K562 (cell line): ENCODE results near the gene CSMD2. TPM values are rescaled to one million over a fixed set of nuclear protein-coding genes. Genes with fewer than 3 reads are reported as not detected.

Experiments used
- ATAC-seq: fragments of 200-7000 bp; cut with Tn5 transposase; 3 replicates; pipeline ENCODE4 v1.9.1; 2020; ENCODE audit warnings: moderate library complexity
- BruUV-seq: library from RNA; stranded (reverse); fragments of 400-500 nt; replicated peaks from 2 replicates; lab custom pipeline; 2021; lab: Mats Ljungman, UMichigan
- CTCF ChIA-PET: fragments of 300-600 bp; formaldehyde crosslinking; extraction: SDS; loops from one replicate; lab custom pipeline; 2021; ENCODE audit warnings: low intra/inter-chr PET ratio; lab: Yijun Ruan, JAX
- POLR2A ChIA-PET: fragments of 300-600, 350-650 bp; sonication (Branson Sonifier 250); formaldehyde crosslinking; extraction: SDS; loops from one replicate; lab custom pipeline; 2021; ENCODE audit warnings: antibody characterized with exemption, inconsistent platforms; lab: Yijun Ruan, JAX
- DNase-seq, 4 experiments: peaks; one replicate each; pipeline versions ENCODE4 v3.0.0 to v3.0.0-alpha.2; 2011 to 2018; ENCODE audit warnings: low spot score in 3 of 4, mixed read lengths in 3 of 4; ENCODE audit errors: extremely low read depth in 1 of 4
- FAIRE-seq: peaks from 2 replicates; lab custom pipeline; 2011; peaks lifted over from hg19 to GRCh38; lab: Jason Lieb, UNC
- H2AFZ ChIP-seq: 2 replicates; pipeline ENCODE4 v1.6.0; 2011; ENCODE audit warnings: low read depth, low read length, control low read depth, inconsistent platforms
- H3K27ac ChIP-seq: fragments of 200-600 bp; 3 replicates; pipeline ENCODE4 v1.8.0; 2011; ENCODE audit warnings: low read depth, mild to moderate bottlenecking, control low read depth, inconsistent platforms, low read length, moderate library complexity, mixed read lengths; ENCODE audit errors: extremely low read depth
- H3K27me3 ChIP-seq, 2 experiments: fragments of 300-600 bp in 1 of 2; 2 replicates in 1 of 2; 3 replicates in 1 of 2; pipeline versions ENCODE4 v1.6.0 to v1.8.0; 2011; ENCODE audit warnings: inconsistent platforms in 2 of 2, low read length in 2 of 2, mild to moderate bottlenecking in 1 of 2, mixed read lengths in 1 of 2, moderate library complexity in 1 of 2; ENCODE audit not compliant: control insufficient read depth in 2 of 2, insufficient read depth in 2 of 2
- H3K36me3 ChIP-seq: fragments of 300-600 bp; 3 replicates; pipeline ENCODE4 v1.8.0; 2011; ENCODE audit warnings: mild to moderate bottlenecking, low read length, inconsistent platforms; ENCODE audit not compliant: control insufficient read depth, insufficient read depth
- H3K4me1 ChIP-seq, 2 experiments: fragments of 200-600 bp in 1 of 2; replicated peaks in 1 of 2; 2 replicates in 1 of 2; 3 replicates in 1 of 2; pipeline versions ENCODE4 v1.5.1 to v1.8.0; 2011; ENCODE audit warnings: inconsistent platforms in 2 of 2, low read length in 2 of 2, mild to moderate bottlenecking in 1 of 2, mixed read lengths in 1 of 2, moderate library complexity in 1 of 2; ENCODE audit not compliant: control insufficient read depth in 2 of 2, insufficient read depth in 2 of 2
- H3K4me2 ChIP-seq: 2 replicates; pipeline ENCODE4 v1.6.1; 2011; ENCODE audit warnings: low read length, control low read depth, inconsistent platforms, mixed read lengths; ENCODE audit not compliant: insufficient read depth
- H3K4me3 ChIP-seq: fragments of 200-600 bp; sonication (generic), shearing (Covaris generic); 2 replicates; pipeline ENCODE4 v1.5.1; 2016; ENCODE audit warnings: control low read depth, inconsistent platforms
- H3K79me2 ChIP-seq: fragments of 200-600 bp; 3 replicates; pipeline ENCODE4 v1.8.0; 2011; ENCODE audit warnings: low read length, inconsistent platforms; ENCODE audit not compliant: control insufficient read depth, insufficient read depth
- H3K9ac ChIP-seq, 2 experiments: 2 replicates each; pipeline versions ENCODE4 v1.6.0 to v1.6.1; 2011; ENCODE audit warnings: low read depth in 2 of 2, low read length in 2 of 2, control low read depth in 1 of 2, inconsistent platforms in 1 of 2, mild to moderate bottlenecking in 1 of 2, mixed read lengths in 1 of 2; ENCODE audit not compliant: insufficient read depth in 1 of 2
- H3K9me1 ChIP-seq: one replicate; pipeline ENCODE4 v1.6.0; 2011; ENCODE audit warnings: inconsistent platforms, mild to moderate bottlenecking, low read length, moderate library complexity; ENCODE audit not compliant: control insufficient read depth, insufficient read depth
- H3K9me3 ChIP-seq: replicated peaks from 2 replicates; pipeline ENCODE4 v1.5.1; 2011; ENCODE audit warnings: low read depth, low read length, inconsistent platforms; ENCODE audit not compliant: control insufficient read depth, insufficient read depth
- H4K20me1 ChIP-seq: replicated peaks from 2 replicates; pipeline ENCODE4 v1.6.1; 2011; ENCODE audit warnings: low read length, inconsistent platforms, mixed read lengths; ENCODE audit not compliant: control insufficient read depth, insufficient read depth
- E2F8 ChIP-seq: fragments of 450-650 bp; IDR thresholded peaks from 2 replicates; pipeline ENCODE4 v1.7.1; 2018; ENCODE audit warnings: mild to moderate bottlenecking, low read depth; ENCODE audit not compliant: partially characterized antibody
- NCOA1 ChIP-seq: fragments of 450-650 bp; IDR thresholded peaks from 2 replicates; pipeline ENCODE4 v1.6.1; 2016; ENCODE audit warnings: low read depth
- NONO ChIP-seq, 2 experiments: fragments of 200-400 bp in 1 of 2; fragments of 450-650 bp in 1 of 2; formaldehyde crosslinking in 1 of 2; IDR thresholded peaks; 2 replicates each; pipeline ENCODE4 v1.6.1; 2017; ENCODE audit warnings: low read depth in 2 of 2, mild to moderate bottlenecking in 2 of 2, moderate library complexity in 2 of 2, low read length in 1 of 2
- PHB ChIP-seq: fragments of 250-450 bp; sonication (Bioruptor Pico); IDR thresholded peaks from 2 replicates; pipeline ENCODE4 v1.5.0; 2021
- POLR2B ChIP-seq: fragments of 450-650 bp; IDR thresholded peaks from 2 replicates; pipeline ENCODE4 v1.6.1; 2018; ENCODE audit warnings: low read depth; ENCODE audit not compliant: partially characterized antibody
- SMARCB1 ChIP-seq: IDR thresholded peaks from 2 replicates; pipeline ENCODE4 v1.6.1; 2011; ENCODE audit warnings: improper control_type of control experiment, low read depth; ENCODE audit not compliant: insufficient read length
- SP1 ChIP-seq: sonication (generic); formaldehyde crosslinking; IDR thresholded peaks from 2 replicates; pipeline ENCODE4 v1.8.1; 2022; ENCODE audit warnings: mild to moderate bottlenecking, missing genetic modification reagents
- USF2 ChIP-seq: sonication (generic); formaldehyde crosslinking; IDR thresholded peaks from 2 replicates; pipeline ENCODE4 v1.5.0; 2020; ENCODE audit warnings: missing genetic modification reagents
- ZC3H4 ChIP-seq: sonication (generic); formaldehyde crosslinking; IDR thresholded peaks from 2 replicates; pipeline ENCODE4 v1.9.0; 2021; ENCODE audit warnings: missing genetic modification reagents, borderline replicate concordance
- ZNF121 ChIP-seq: sonication (generic); formaldehyde crosslinking; conservative IDR thresholded peaks from 2 replicates; pipeline ENCODE4 v1.8.0; 2022; ENCODE audit warnings: missing genetic modification reagents
- ZNF316 ChIP-seq: fragments of 450-650 bp; IDR thresholded peaks from 2 replicates; pipeline ENCODE4 v1.6.1; 2016
- WGBS: fragments of 100-300 bp; shearing (Covaris generic); methylation state at CpG from one replicate; pipeline ENCODE4 v1.1.6; 2016; ENCODE audit warnings: low coverage, mixed read lengths; ENCODE audit not compliant: insufficient coverage; ENCODE audit errors: missing lambda C conversion rate; 5-methylcytosine and 5-hydroxymethylcytosine counted together
- in situ Hi-C: fragments of 300-500 bp; cut with MboI; formaldehyde crosslinking; loops from 4 replicates; pipeline ENCODE4 v1.15.0; 2018; ENCODE audit warnings: inconsistent platforms, mixed read lengths
- intact Hi-C: fragments of 100-400 bp; cut with micrococcal nuclease; formaldehyde crosslinking; loops from 2 replicates; pipeline ENCODE4 v1.14.2; 2022
- polyA plus RNA-seq, 8 experiments: library from polyadenylated mRNA; depleted of rRNA in 4 of 8; stranded (reverse) in 5 of 8; unstranded in 3 of 8; fragments of >200 nt; fragmentation: Nextera tagmentation in 2 of 8; fragmentation: Illumina TruSeq in 1 of 8; extraction: Ambion mirVana in 2 of 8; extraction: Trizol in 1 of 8; gene quantifications; 2 replicates each; pipeline versions ENCODE4 v1.2.1 to v1.2.3, GENCODE V29; 2011 to 2014; ENCODE audit warnings: inconsistent platforms in 1 of 8, missing spikeins in 1 of 8
- total RNA-seq, 7 experiments: library from RNA; depleted of rRNA in 6 of 7; stranded (reverse); fragments of >200 nt in 6 of 7; fragmentation: Illumina TruSeq in 2 of 7; extraction: Trizol in 2 of 7; gene quantifications; 2 replicates each; pipeline versions ENCODE4 v1.2.1 to v1.2.3, GENCODE V29; 2011 to 2021; ENCODE audit warnings: low replicate concordance in 1 of 7
- TF ChIP-seq, protein P1 (sequence below): fragments of 200-800 bp; sonication (Bioruptor generic); IDR thresholded peaks from 2 replicates; pipeline ENCODE4 v1.6.1; 2016; ENCODE audit warnings: missing genetic modification characterization, missing compliant biosample characterization

Gene CSMD2
- total and polyA plus RNA-seq, 9 of the 15 experiments (the other 6 are each of a cell fraction or from before 2014, with no cell fraction given) = not detected

DNA sequence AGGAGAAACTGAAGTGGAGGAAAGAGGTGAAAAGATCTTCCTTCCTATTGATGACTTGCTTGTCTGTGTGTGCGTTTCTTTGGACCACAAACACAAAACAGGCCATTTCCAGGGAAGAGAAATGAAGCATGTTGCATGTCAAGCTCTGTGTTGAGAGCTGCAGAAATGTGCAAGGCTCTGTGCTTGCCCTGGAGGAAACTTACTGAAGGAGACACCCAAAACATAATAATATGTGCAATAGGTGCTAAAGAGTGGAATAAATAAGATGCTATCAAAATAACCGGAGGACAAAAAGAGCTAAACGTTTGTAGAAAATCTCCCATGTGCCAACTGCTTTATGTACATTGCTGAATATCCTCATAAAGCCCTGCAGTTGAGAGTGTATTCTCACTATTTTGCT, 496.3 kb downstream of the CSMD2 start:
- ChIA-PET POLR2A (no interaction called here), CTCF (no interaction called here)
- Histone ChIP-seq H3K4me1 (no peaks in the 10 kb centered on the region), H3K79me2 (no peaks in the 10 kb centered on the region), H3K9me3 (no peaks in the 10 kb centered on the region), H3K4me2 (no peak overlapping the region), H3K9ac (no peak overlapping the region), H3K27ac (no peak overlapping the region), H3K9me1 (no peaks in the 10 kb centered on the region), H3K27me3 (0 out of 5 replicates have a peak, but pooled peaks cover 0 to 6% of the 10 kb centered on the region in 2 experiments), H3K4me3 (no peak overlapping the region), H3K36me3 (no peaks in the 10 kb centered on the region), H4K20me1 (no peaks in the 10 kb centered on the region), H2AFZ (no peak overlapping the region)
- in situ Hi-C loops = no loop called here
- TF ChIP-seq, protein P1, sequence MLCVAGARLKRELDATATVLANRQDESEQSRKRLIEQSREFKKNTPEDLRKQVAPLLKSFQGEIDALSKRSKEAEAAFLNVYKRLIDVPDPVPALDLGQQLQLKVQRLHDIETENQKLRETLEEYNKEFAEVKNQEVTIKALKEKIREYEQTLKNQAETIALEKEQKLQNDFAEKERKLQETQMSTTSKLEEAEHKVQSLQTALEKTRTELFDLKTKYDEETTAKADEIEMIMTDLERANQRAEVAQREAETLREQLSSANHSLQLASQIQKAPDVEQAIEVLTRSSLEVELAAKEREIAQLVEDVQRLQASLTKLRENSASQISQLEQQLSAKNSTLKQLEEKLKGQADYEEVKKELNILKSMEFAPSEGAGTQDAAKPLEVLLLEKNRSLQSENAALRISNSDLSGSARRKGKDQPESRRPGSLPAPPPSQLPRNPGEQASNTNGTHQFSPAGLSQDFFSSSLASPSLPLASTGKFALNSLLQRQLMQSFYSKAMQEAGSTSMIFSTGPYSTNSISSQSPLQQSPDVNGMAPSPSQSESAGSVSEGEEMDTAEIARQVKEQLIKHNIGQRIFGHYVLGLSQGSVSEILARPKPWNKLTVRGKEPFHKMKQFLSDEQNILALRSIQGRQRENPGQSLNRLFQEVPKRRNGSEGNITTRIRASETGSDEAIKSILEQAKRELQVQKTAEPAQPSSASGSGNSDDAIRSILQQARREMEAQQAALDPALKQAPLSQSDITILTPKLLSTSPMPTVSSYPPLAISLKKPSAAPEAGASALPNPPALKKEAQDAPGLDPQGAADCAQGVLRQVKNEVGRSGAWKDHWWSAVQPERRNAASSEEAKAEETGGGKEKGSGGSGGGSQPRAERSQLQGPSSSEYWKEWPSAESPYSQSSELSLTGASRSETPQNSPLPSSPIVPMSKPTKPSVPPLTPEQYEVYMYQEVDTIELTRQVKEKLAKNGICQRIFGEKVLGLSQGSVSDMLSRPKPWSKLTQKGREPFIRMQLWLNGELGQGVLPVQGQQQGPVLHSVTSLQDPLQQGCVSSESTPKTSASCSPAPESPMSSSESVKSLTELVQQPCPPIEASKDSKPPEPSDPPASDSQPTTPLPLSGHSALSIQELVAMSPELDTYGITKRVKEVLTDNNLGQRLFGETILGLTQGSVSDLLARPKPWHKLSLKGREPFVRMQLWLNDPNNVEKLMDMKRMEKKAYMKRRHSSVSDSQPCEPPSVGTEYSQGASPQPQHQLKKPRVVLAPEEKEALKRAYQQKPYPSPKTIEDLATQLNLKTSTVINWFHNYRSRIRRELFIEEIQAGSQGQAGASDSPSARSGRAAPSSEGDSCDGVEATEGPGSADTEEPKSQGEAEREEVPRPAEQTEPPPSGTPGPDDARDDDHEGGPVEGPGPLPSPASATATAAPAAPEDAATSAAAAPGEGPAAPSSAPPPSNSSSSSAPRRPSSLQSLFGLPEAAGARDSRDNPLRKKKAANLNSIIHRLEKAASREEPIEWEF (CRISPR knock-in tag) = no peak
- TF ChIP-seq POLR2B = no peak
- TF ChIP-seq NCOA1 = no peak
- TF ChIP-seq SP1 = no peak
- no peak for TF ChIP-seq PHB (CRISPR knock-in tag)
- no peak for TF ChIP-seq SMARCB1
- TF ChIP-seq E2F8 = no peak
- no peak for TF ChIP-seq USF2 (CRISPR knock-in tag)
- no peak for TF ChIP-seq ZC3H4 (CRISPR knock-in tag)
- TF ChIP-seq NONO (IDR thresholded peaks at IDR 0.05; ENCODE audit: low read depth in 2 of 2, low read length in 1 of 2) = no peak
- TF ChIP-seq ZNF316 = no peak
- TF ChIP-seq ZNF121 = no peak
- DNase-seq (no peak), FAIRE-seq (no peak), ATAC-seq (no peak)
- 0% methylated on average over 3 of the region's 3 CpGs for WGBS
- no TSS peak for BruUV-seq
- intact Hi-C loops = no loop called here
